GM19467 (cell line): ENCODE results near the gene ANKRA2.

ENCODE experiments used
- ATAC-seq: cut with Tn5 transposase; IDR thresholded peaks from one replicate; pipeline ENCODE4 v1.9.1; 2021; ENCODE audit warnings: mild to moderate bottlenecking, moderate library complexity; ENCODE audit not compliant: unreplicated experiment

Gene ANKRA2, protein sequence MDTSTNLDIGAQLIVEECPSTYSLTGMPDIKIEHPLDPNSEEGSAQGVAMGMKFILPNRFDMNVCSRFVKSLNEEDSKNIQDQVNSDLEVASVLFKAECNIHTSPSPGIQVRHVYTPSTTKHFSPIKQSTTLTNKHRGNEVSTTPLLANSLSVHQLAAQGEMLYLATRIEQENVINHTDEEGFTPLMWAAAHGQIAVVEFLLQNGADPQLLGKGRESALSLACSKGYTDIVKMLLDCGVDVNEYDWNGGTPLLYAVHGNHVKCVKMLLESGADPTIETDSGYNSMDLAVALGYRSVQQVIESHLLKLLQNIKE

DNA sequence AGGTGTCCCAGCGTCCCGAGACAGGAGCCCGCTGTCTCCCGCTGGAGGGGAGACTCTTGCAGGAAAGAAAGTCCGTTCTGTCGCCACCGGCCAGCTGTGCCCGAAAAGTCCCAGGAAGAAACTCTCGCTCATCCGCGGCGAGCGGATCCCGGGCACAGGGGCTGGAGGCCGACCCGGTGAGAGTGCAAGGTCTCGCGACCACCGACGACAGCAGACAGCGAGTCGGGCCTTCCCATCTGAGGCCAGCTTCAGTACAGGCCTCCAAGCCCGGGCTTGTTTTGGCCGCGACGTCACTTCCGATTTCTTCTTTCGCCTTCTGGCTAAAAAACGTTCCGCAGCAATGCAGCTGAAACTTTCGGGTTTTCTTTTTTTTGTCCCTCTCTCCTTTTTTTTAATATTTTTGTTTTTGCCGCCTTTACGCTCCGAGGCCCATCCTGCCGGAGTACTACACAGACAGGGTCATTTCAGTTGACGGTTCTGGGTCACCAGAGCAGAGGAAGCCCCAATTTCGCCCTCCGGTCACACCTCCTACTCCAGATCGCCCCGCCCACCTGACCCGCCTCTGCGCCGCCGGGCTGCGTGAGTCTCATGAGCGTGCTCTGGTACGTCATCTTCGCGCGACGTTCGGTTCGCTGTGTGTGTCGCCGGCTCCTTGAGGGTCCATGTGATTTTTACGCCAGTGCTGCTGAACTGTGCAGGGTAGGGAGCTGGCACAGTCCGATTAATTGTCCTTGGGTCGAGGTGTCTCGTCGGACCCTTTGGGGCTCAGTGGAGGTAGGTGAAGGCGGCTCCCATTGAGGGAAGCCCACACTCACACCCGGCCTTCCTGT is at the start of gene ANKRA2, which contains the start of gene UTP15:
TSS of gene ANKRA2 (minus strand) at position 501 of the 830 bp plus-strand sequence. CDS start 2,758 bp downstream, outside the sequence.
TSS of gene UTP15 (plus strand) at position 605 of the 830 bp plus-strand sequence. CDS start 1,602 bp downstream, outside the sequence.
- peak; percentile 93 for ATAC-seq

DNA sequence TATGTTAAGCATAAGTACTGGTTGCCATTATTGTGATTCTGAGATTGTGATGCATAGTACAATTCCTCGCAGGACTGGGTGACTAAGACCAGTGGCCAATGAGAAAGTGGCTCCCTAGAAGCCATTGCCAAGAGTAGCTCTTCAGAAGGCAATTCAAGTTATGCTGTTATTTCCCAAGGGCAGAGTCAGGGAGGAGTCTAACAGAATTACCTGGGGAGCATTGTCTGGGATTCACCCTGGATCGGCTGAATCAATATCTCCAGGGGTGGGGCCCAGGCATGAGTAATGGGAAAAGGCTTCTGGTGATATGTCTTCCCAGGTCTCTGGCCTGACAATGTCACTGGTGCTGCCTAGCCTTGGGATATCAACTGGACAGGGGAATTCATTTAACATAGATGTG is 49.6 kb upstream of the ANKRA2 start:
- no peak for ATAC-seq

DNA sequence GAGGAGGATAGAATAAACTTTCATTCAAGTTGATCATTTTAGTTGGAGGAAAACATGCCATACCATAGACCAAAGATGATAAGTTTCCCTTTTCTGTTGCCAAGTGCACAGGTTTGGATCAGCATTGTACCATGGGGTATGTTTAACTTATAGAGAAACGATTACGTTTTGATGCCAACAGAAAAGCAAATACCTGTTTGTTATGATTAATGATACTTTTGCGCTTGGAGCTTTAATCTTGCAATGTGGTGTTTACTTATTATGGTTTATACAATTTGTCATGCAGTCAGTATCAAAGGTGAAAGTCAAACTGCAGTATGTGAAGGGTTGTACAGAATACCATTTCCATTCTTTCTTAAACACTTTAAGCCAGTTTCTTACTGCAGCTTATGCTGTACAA is 47.4 kb upstream of the ANKRA2 start:
- no peak for ATAC-seq

DNA sequence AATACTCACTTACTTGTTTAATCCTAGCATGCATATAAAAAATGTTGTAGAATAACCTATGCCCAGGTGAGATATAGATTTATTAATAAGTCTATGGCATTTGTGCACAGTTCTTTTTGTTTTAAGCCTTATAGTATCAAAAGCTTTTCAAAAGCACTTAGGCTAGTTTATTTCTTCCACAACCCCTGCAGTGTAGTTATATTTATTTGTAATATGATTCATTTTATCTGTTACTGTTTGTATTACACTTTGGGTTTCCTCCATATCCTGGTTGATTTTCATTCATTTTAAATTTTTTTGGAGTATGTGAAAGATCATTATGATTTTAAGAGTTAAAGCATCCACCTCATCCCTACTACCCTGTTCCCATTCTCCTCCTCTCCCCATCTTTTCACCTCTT is 41.8 kb upstream of the ANKRA2 start:
- ATAC-seq, result no peak

DNA sequence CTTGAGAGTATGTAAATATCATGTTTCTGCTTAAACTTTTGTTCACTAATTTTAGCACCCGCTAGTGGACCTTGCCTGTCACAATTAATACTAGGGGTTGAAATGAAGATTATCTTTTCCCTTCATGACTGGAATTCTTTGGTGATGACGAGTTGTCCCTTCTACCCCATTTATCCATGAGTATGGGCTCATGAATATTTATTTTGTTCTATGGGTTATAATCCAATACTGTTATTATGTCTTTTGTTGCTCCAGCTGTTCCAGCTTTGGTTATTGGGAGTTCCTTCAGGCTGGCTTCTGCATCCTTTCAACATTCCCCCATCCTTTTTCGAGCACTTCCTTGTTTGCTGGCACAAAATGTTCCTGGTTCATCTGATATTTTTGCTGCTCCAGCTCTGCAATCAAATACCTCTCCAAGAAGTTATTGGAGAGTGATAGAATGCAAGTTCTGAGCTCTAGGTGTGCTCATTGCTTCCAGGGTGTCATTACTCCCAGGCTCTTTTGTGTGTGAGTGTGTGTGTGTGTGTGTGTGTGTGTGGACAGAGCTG is 40.8 kb upstream of the ANKRA2 start:
- ATAC-seq, result no peak

DNA sequence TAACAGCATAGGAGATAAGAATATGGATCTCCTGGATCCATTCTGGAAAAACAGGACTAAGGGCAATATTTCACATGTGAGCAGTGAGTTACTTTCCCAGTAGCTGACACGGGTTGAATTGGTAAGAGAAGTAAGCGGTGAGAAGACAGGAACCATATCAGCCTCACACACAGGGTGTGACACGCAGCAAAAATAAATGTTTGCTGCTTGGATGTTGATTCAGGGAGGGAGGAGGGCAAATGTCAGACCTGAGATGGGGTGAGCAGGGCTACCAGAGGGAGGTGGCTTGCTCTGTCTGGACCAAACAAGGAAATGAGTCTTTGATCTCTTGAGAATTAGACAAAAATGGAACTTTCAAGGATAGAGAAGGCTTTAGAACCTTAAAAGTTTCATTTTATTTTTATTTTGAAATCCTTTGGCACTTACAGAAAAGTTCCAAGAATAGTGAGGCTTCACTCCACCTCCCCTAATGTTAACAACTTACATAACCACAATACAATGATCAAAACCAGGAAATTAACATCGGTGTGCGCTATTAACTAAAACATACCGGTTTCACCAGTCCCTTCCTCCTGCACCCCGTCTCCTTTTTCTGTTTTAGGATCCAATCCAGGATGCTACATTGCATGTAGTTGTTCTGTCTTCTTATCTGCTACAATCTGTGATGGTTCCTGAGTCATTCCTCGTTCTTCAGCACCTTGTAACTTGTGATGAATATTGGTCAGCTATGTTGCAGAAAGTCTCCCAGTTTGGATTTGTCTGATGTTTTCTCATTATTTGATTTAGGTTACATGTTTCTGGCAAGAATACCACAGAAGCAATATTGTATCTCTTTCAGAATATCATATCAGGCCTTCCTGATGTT is 40.0 kb upstream of the ANKRA2 start:
- ATAC-seq, result no peak

DNA sequence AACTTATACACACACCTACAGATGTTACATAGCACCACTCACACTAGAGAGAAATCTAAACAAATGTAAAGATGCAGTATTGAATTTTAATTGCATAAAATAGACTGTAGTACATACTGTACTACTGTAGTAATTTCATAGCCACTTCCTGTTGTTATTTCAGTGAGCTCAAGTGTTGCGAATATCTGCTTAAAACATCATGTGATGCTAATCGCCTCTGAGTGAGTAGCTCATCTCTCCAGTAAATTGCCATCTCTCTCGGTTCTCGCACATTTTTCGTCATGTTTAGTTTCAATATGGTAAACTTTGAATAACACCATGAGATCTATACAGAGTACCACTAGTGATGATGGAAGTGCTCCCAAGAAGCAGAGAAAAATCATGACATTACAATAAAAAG is 38.6 kb upstream of the ANKRA2 start:
- ATAC-seq, result no peak

DNA sequence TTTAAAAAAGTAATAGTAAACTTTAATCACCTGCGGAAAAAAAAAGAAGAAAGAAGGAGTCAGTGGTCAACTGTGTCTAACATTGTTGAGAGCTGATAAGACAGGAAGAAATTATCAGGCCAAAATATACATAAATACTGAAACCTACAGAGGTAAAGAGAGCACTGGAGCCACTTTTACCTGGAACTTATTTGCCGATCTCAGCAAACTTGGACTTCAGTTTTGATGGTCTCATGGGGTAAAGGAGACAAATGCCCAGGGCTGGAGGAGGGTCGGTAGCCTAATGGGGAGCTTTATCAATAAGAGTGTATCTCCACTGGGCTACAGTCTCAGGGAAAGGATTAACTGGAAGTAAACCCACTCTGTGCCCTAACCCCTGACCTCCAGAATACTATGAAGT is 33.9 kb upstream of the ANKRA2 start:
- ATAC-seq, result no peak

DNA sequence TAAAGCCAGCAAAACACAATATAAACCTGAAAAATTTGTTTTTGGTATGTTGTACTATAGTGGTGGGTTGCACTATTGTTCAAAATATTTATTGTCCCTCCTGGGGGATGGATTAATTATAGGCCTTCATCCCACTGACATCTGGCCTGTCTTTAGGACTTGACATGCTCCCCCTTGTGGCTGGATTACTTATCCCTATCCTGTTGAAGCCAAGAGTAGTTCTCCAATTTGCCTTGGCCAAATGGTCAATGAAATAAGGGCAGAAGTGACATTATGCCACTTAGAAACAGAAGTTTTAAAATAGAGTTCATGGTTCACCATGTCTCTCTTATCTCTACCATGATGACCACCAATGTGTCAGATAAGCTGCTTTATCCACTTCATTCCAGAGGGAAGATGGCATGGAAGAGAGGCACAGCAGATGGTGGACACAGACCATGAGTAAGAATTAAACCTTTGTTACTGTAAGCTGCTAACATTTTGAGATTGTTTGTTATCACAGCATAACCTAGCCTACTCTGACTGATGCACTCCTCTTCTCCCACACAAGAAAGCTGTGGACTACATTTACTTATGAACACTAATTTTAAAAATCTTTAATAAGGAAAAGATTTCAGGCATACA is 31.4 kb upstream of the ANKRA2 start:
- ATAC-seq, result no peak

DNA sequence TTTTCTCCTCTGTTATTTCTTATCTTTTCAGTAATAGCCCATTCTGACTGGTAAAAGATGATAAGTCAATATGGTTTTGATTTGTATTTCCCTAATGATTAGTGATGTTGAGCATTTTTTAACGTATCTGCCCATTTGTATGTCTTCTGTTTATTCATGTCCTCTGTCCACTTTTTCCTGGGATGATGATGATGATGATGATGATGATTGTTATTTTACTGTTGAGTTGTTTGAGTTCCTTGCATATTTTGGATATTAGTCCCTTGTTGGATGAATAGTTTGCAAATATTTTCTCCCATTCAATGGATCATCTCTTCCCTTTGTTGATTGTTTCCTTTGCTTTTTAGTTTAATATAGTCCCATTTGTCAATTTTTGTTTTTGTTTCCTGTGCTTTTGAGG is 27.1 kb upstream of the ANKRA2 start:
- no peak for ATAC-seq

DNA sequence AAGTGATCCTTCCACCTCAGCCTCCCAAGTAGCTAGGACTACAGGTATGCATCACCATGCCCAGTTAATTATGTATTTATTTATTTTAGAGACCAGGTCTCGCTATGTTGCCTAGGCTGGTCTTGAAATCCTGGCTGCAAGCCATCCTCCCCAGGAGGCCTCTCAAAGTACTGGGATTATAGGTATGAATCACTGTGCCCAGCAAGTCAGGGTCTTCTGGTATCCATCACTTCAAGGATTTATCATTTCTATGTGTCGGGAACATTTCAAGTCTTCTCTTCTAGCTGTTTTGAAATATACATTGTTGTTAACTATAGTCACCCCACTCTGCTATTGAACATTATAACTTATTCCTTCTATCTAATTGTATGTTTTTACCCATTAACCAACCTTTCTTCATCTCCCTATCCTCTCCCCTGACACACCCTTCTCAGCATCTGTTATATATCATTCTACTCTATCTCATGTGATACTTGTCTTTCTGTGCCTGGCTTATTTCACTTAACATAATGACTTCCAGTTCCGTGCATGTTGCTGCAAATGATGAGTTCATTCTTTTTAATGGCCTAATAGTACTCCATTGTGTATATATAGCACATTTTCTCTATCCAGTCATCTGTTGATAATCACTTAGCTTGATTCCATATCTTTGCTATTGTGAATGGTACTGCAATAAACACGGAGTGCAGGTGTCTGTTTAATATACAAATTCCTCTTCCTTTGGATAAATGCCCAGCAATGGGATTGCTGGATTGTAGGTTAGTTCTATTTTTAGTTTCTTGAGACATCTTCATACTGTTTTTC is 26.5 kb upstream of the ANKRA2 start:
- ATAC-seq, result no peak

DNA sequence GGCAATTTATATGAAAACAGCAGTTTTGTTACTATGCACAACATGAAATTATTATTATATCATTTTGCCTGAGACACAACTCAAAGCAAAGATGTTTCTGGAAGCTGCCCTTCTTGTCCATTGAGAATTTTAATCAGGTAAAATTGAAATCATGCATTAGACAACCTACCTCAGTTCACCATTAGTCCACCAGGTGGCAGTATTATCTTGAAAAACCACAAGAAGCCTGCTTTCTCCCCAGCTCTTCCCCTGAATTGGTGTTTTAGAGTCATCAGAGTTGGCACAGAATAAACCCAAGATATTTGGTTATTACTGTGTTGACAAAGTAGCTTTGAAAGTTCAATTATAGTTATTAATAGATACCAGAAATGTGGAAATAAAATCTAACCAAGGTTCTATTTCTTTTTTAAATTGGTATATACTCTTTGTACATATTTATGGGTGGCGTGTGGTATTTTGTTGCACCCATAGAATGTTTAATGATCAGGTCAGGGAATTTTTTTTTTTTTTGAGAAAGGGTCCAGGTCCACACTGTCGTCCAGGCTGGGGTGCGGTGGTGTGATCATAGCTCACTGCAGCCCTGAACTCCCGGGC is 25.8 kb upstream of the ANKRA2 start:
- no peak for ATAC-seq

DNA sequence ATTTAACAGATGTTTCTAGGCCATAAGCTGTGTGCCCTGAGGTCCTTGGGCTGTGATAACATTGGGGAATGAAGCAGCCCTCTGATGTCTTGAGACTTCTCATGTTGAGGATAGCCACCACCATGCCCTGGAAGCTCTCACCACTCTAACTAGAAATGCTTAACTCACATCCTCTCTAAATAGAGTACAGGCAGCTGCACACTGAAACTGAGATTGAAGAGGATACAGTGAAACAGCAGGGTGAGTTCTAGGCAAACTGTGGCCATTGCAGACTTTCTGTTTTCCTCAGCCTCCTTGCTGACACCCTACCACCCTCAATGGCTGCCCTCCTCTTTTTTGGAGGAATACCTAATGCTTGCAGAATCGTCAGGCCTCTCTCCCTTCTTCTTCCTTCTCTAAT is 22.5 kb upstream of the ANKRA2 start:
- ATAC-seq, result peak; percentile 72

DNA sequence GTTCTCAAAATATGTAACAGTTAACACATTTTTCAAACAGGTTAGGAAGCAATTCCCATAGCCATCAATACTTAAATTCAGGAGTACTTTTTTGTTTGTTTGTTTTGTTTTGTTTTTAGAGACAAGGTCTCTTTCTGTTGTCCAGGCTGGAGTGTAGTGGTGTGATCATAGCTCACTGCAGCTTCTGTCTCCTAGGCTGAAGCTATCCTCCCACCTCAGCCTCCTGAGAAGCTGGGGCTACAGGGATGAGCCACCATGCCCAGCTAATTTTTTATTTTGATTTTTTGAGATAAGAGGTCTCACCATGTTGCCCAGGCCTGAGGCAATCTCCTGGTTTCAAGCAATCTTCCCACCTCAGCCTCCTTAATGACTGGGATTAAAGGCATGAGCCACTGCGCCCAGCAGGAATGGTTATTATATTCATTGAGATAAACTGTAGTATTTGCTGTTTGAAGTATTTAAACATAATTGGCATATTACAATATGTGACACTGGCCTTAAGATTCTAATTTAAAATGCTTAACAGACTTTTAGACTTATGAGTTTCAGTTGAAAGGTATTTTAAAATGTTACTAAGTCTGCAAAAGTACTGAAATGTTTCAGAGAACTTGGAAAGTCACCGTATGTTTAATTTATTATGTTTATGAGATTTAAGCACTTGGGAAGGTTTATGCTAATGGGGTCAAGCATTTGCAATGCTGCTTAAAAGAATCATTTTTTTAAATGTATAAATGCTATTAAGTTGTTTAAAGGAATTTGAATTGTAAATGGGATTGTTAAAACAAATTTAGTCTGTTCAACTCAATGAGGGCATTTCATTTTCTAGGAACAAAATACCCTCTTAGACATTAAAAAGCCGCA is 17.1 kb upstream of the ANKRA2 start:
- no peak for ATAC-seq

DNA sequence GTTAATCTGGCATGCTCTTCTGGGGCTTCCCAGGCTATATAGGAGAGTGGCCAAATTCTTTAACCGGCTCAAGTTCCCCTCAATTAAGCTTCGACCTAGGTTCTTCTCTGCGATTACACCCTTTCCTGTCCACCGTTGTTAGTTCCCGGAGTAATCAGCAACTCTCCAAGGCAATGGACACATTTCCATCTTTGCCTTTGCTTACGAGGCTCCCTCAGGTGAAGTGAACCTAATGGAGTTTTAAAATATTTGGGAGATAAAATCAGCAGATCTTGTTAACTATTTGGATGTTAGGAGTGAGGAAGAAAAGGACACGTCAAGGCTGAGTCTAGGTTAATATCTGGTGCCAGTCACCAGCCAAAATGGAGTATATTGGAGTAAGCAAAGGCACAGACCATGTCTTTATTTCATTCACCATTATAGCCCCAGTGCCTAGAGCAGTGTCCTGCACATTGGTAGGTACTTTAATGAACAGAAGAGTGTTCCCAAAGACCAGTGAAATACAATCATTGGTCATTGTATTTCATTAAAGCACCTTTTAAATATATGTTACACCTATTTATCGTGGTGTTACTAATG is 619 bp upstream of the ANKRA2 start:
- peak; percentile 3 for ATAC-seq

DNA sequence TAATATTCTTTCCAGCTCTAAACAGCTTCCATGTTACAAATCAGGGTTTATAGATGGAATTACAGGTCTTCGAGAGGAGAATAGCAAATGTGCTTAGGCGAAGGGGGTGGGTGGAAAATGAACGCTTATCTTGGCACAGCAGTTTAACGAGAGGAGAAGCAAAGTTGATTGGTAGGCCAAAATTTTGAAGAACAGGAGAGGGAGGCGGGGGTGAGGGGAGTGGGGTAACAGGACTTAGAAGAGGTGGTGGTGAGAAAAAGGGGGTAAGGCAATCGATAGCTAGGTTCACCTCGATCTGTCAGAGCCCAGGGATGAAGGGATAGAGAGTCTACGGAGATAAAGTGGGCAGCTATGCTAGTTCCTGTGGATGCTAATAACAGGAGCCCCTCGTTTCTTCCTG is 764 bp downstream of the ANKRA2 start:
- no peak for ATAC-seq

DNA sequence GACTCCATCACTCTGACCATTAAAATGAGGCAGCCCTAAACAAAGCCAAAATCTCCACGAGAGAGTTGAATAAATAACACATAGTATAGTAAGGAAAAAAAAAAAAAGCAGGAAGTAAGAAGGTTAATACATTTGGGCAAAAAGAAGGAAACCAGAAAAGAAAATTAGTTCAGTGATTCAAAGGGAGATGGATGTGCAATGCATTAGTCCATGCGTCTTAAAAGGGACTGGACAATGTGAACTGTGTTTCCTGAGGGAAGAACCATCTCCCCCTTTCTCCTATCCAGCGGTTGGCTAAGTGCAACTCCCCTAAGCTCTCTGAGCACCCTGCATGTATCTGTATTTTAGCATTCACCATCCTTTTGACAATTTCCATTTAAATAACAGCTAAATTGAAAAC is 1.4 kb downstream of the ANKRA2 start:
- no peak for ATAC-seq

DNA sequence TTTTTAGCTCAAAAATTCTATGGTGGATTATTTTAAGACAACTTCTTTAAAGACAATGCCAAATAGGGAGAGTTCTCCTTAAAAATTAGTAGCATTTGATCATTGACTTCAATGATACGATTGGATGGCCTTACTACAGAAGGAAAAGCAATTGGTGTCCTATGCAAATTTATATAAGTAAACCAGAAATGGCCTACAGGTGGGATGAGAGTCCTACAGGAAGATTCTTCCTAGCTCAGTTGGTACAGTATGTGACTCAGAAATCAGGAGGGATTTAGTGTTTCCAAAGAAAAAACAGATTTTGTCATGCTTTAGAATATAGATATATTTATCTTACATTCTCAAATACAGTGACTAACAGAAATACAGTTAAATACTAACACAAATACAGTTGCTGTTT is 6.5 kb downstream of the ANKRA2 start:
- ATAC-seq, result no peak
